Breast epithelium (tissue), 4 donors: ENCODE results near the gene RPS6KA6. TPM values are rescaled to one million over a fixed set of nuclear protein-coding genes. Genes with fewer than 3 reads are reported as not detected.
A peak's percentile ranks its signal among the peaks of the same experiment; 100 is the strongest.

Experiments used
- DNase-seq, 2 donors: peaks; one replicate each; pipeline ENCODE4 v3.0.0-alpha.2; 2019; ENCODE audit warnings: low spot score in 2 of 2
- H3K27ac ChIP-seq, 2 donors: fragments of 200-600 bp; sonication (generic) in 1 of 2; one replicate each; pipeline ENCODE4 v1.5.1; 2016 to 2019; ENCODE audit warnings: mild to moderate bottlenecking in 1 of 2
- H3K27me3 ChIP-seq, 2 donors: fragments of 200-600 bp; sonication (generic) in 1 of 2; one replicate each; pipeline versions ENCODE4 v1.5.1 to v1.6.0; 2017 to 2019; ENCODE audit warnings: control low read depth in 1 of 2, mild to moderate bottlenecking in 1 of 2
- H3K36me3 ChIP-seq: fragments of 200-600 bp; one replicate; pipeline ENCODE4 v1.5.1; 2019
- H3K4me1 ChIP-seq, 2 donors: fragments of 200-600 bp; sonication (generic); one replicate each; pipeline ENCODE4 v1.5.1; 2016 to 2019; ENCODE audit warnings: control low read depth in 1 of 2
- H3K4me3 ChIP-seq, 3 donors: fragments of 200-600 bp; sonication (generic); 1 replicate in 2 of 3; 2 replicates in 1 of 3; pipeline ENCODE4 v1.5.1; 2016 to 2019; ENCODE audit warnings: mild to moderate bottlenecking in 3 of 3, moderate library complexity in 2 of 3
- H3K9me3 ChIP-seq, 2 donors: fragments of 200-600 bp; sonication (generic) in 1 of 2; one replicate each; pipeline ENCODE4 v1.5.1; 2016 to 2019; ENCODE audit warnings: control low read depth in 1 of 2
- POLR2A ChIP-seq: fragments of 450-650 bp; IDR thresholded peaks from one replicate; pipeline ENCODE4 v1.6.1; 2016; ENCODE audit warnings: antibody characterized with exemption, mild to moderate bottlenecking, moderate library complexity
- POLR2AphosphoS5 ChIP-seq, 3 donors: sonication (generic); formaldehyde crosslinking; IDR thresholded peaks; one replicate each; pipeline ENCODE4 v1.6.1; 2017; ENCODE audit warnings: antibody characterized with exemption in 3 of 3
- intact Hi-C: fragments of 100-400 bp; cut with DNase I; formaldehyde crosslinking; loops from one replicate; pipeline ENCODE4 v1.15.1; 2023; ENCODE audit warnings: low total_unique reads
- total RNA-seq, 3 donors: library from RNA; depleted of rRNA; stranded (reverse); fragments of >200 nt; gene quantifications; one replicate each; pipeline ENCODE4 v1.1.0, GENCODE V29; 2016
- TF ChIP-seq, protein P1 (sequence below), 3 donors: fragments of 450-650 bp; IDR thresholded peaks; one replicate each; pipeline ENCODE4 v1.5.1; 2016 to 2017; ENCODE audit warnings: antibody characterized with exemption in 3 of 3, mild to moderate bottlenecking in 3 of 3, moderate library complexity in 3 of 3

Gene RPS6KA6
- total RNA-seq, 3 donors from 2014 or later = 0.96 to 5.9 (median 5.2) TPM

- Histone ChIP-seq H3K36me3 (no peaks in the 10 kb centered on the region), H3K9me3 (no peaks in the 10 kb centered on the region), H3K4me1 (no peaks in the 10 kb centered on the region), H3K27me3 (peaks cover 0 to 8% of the 10 kb centered on the region in 2 donors), H3K4me3 (no peak overlapping the region), H3K27ac (no peak overlapping the region)
- intact Hi-C loops = no loop called here
- DNase-seq = no peak
- no peak for TF ChIP-seq POLR2AphosphoS5 (IDR thresholded peaks at IDR 0.05)
These were observed 140.7 kb downstream of the RPS6KA6 start for GRCh38 chrX:84047339-84047738.

DNA sequence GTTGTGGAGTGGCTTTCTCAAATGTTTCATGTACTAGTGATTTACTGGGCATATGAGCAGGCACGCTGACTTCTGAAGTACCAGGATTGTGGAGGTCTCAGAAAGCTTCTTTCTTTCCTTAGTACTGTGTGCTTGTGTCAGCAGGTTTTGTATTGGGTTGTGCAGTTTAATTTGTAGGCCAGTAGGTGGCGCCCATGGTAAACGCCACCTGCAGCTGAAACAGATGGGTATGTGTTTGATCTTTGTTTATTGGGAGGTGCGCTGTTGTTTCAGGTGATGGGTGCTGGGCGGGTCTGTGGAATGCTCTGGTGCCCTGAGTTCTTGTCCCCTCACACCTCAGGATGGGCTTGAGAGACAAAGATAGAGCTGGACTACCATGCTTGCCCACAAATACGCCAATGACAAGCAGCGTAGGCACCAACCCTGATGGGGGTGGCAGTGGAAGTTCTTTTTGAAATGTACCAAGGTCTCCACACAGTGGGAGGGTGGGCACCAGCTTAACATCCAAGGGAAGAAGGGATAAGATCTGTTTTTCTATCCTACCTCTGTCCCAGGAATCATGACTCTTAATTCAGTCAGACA lies 141.5 kb downstream of the RPS6KA6 start:
- Histone ChIP-seq H3K4me3 (no peak overlapping the region), H3K36me3 (no peaks in the 10 kb centered on the region), H3K9me3 (no peaks in the 10 kb centered on the region), H3K27me3 (peaks cover 0 to 8% of the 10 kb centered on the region in 2 donors), H3K27ac (no peak overlapping the region), H3K4me1 (no peaks in the 10 kb centered on the region)
- no peak for DNase-seq
- intact Hi-C loops = no loop called here
- no peak for TF ChIP-seq POLR2A
- TF ChIP-seq, protein P1, sequence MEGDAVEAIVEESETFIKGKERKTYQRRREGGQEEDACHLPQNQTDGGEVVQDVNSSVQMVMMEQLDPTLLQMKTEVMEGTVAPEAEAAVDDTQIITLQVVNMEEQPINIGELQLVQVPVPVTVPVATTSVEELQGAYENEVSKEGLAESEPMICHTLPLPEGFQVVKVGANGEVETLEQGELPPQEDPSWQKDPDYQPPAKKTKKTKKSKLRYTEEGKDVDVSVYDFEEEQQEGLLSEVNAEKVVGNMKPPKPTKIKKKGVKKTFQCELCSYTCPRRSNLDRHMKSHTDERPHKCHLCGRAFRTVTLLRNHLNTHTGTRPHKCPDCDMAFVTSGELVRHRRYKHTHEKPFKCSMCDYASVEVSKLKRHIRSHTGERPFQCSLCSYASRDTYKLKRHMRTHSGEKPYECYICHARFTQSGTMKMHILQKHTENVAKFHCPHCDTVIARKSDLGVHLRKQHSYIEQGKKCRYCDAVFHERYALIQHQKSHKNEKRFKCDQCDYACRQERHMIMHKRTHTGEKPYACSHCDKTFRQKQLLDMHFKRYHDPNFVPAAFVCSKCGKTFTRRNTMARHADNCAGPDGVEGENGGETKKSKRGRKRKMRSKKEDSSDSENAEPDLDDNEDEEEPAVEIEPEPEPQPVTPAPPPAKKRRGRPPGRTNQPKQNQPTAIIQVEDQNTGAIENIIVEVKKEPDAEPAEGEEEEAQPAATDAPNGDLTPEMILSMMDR (IDR thresholded peaks at IDR 0.05) = peak in 2 of 3 donors; percentile 33 to 42

DNA sequence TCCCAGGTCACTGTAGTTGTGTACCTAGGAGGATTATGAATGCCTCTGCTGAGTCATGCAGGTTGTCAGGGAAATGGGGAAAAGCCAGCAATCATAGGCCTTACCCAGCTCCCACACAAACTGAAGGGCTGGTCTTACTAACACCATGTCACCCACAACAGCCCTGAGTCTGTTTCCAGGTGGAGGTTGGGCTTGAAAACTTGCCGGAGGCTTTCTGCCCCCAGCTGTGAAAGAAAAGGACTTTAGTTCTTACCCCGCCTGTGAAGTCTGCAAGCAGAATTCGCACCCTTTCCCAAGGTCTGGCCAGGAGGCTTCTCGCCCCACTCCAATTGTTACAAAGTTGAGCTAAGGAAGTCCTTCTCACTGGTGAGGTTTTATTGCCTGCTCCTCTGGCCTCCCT lies 143.9 kb downstream of the RPS6KA6 start:
- Histone ChIP-seq H3K27me3 (peaks cover 0 to 8% of the 10 kb centered on the region in 2 donors), H3K27ac (no peak overlapping the region), H3K4me1 (no peaks in the 10 kb centered on the region), H3K4me3 (no peak overlapping the region), H3K9me3 (no peaks in the 10 kb centered on the region), H3K36me3 (no peaks in the 10 kb centered on the region)
- TF ChIP-seq, protein P1 (IDR thresholded peaks at IDR 0.05) = no peak
- TF ChIP-seq POLR2AphosphoS5 (IDR thresholded peaks at IDR 0.05) = no peak
- intact Hi-C loops = no loop called here
- DNase-seq = no peak
